ENCODE data around the gene CPLX1. TPM values are rescaled to one million over a fixed set of nuclear protein-coding genes. Genes with fewer than 3 reads are reported as not detected.

CPLX1 gene
- total and polyA plus RNA-seq, 4 donors: 0.13 to 13.7 (median 2.8) TPM

GRCh38 chr4:794900-795725 is 30.8 kb downstream of the CPLX1 start:
- no peak overlapping the region for H3K4me3 ChIP-seq (ENCODE audit: low read length in 2 of 2)
- intact Hi-C loops (cut with DNase I): no loop called here
- no peaks in the 10 kb centered on the region for H3K27me3 ChIP-seq (ENCODE audit: control insufficient read depth in 1 of 2, insufficient read depth in 2 of 2, low read length in 1 of 2)
- H3K27ac ChIP-seq (ENCODE audit: low read depth in 1 of 2, low read length in 2 of 2): no peak overlapping the region
- 2 to 3% methylated on average over 69 to 71 of the region's 71 CpGs for WGBS, 2 donors
- ATAC-seq (ENCODE audit: low FRiP score) (no peak), DNase-seq (peak in 1 of 2 donors; percentile 75)
- no peaks in the 10 kb centered on the region for H3K4me1 ChIP-seq (ENCODE audit: control insufficient read depth in 1 of 2, insufficient read depth in 2 of 2, low read length in 2 of 2)
- H3K9me3 ChIP-seq (ENCODE audit: control insufficient read depth, low read length): no peaks in the 10 kb centered on the region
- no peaks in the 10 kb centered on the region for H3K36me3 ChIP-seq (ENCODE audit: control insufficient read depth in 1 of 2, insufficient read depth in 2 of 2, low read length in 1 of 2)

- no peaks in the 10 kb centered on the region for H3K9me3 ChIP-seq (ENCODE audit: control insufficient read depth, low read length)
- no peak overlapping the region for H3K27ac ChIP-seq (ENCODE audit: low read depth in 1 of 2, low read length in 2 of 2)
- no peaks in the 10 kb centered on the region for H3K4me1 ChIP-seq (ENCODE audit: control insufficient read depth in 1 of 2, insufficient read depth in 2 of 2, low read length in 2 of 2)
- DNase-seq (peak in 1 of 2 donors; percentile 64), ATAC-seq (ENCODE audit: low FRiP score) (no peak)
- no peak overlapping the region for H3K4me3 ChIP-seq (ENCODE audit: low read length in 2 of 2)
- intact Hi-C loops (cut with DNase I): no loop called here
- WGBS, 2 donors: 33 to 43% methylated on average over 19 of the region's 19 CpGs
- no peaks in the 10 kb centered on the region for H3K27me3 ChIP-seq (ENCODE audit: control insufficient read depth in 1 of 2, insufficient read depth in 2 of 2, low read length in 1 of 2)
- no peaks in the 10 kb centered on the region for H3K36me3 ChIP-seq (ENCODE audit: control insufficient read depth in 1 of 2, insufficient read depth in 2 of 2, low read length in 1 of 2)
Observed at GRCh38 chr4:793941-794621, 31.8 kb downstream of the CPLX1 start.

DNA sequence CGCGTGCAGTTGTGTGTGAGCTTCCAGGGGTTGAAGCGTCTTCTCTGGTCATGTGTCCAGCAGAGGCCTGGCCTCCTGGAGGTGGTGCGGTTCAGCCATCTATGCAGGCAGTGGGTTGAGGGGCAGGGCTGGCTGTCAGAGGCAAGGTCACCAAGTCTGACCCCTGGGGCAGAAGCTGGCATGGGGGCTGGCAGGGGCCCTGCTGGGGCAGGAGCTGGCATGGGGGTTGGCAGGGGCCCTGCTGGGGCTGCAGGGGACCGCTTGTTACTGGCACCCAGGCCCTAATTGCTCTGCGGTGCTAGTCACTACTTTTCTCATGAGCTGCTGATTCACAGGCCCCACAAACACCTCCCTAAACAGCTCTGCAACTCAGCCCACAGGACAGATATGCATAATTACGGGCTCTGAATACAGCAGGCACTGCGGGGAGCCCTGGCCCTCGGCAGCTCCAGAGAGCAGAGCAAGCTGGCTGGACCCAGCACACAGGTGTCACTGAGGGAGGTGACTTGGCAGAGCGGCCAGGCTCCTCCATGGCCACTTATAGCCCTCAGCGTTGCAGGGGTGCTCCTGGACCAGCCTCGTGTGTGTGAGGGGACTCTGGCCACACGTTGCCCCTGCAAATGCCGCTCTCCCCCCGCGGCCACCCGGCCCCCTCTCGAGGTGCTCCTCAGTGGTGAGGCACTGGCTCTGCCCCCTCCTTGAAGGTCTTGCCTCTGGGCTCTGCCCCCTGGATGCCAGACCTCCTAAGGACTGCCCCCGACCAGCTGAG is 32.7 kb downstream of the CPLX1 start:
- no peaks in the 10 kb centered on the region for H3K27me3 ChIP-seq (ENCODE audit: control insufficient read depth in 1 of 2, insufficient read depth in 2 of 2, low read length in 1 of 2)
- DNase-seq (peak in 1 of 2 donors; percentile 55), ATAC-seq (ENCODE audit: low FRiP score) (no peak)
- H3K4me3 ChIP-seq (ENCODE audit: low read length in 2 of 2): no peak overlapping the region
- H3K36me3 ChIP-seq (ENCODE audit: control insufficient read depth in 1 of 2, insufficient read depth in 2 of 2, low read length in 1 of 2): no peaks in the 10 kb centered on the region
- intact Hi-C loops (cut with DNase I): no loop called here
- H3K4me1 ChIP-seq (ENCODE audit: control insufficient read depth in 1 of 2, insufficient read depth in 2 of 2, low read length in 2 of 2): no peaks in the 10 kb centered on the region
- no peak overlapping the region for H3K27ac ChIP-seq (ENCODE audit: low read depth in 1 of 2, low read length in 2 of 2)
- H3K9me3 ChIP-seq (ENCODE audit: control insufficient read depth, low read length): no peaks in the 10 kb centered on the region
- WGBS, 2 donors: 53 to 65% methylated on average over 19 of the region's 19 CpGs

GRCh38 chr4:792626-793092 is 33.3 kb downstream of the CPLX1 start:
- Histone ChIP-seq H3K27ac (ENCODE audit: low read depth in 1 of 2, low read length in 2 of 2) (no peak overlapping the region), H3K27me3 (ENCODE audit: control insufficient read depth in 1 of 2, insufficient read depth in 2 of 2, low read length in 1 of 2) (no peaks in the 10 kb centered on the region), H3K36me3 (ENCODE audit: control insufficient read depth in 1 of 2, insufficient read depth in 2 of 2, low read length in 1 of 2) (no peaks in the 10 kb centered on the region), H3K9me3 (ENCODE audit: control insufficient read depth, low read length) (no peaks in the 10 kb centered on the region), H3K4me1 (ENCODE audit: control insufficient read depth in 1 of 2, insufficient read depth in 2 of 2, low read length in 2 of 2) (no peaks in the 10 kb centered on the region), H3K4me3 (ENCODE audit: low read length in 2 of 2) (no peak overlapping the region)
- 41 to 45% methylated on average over 16 to 17 of the region's 17 CpGs for WGBS, 2 donors
- DNase-seq (peak in 1 of 2 donors; percentile 64), ATAC-seq (ENCODE audit: low FRiP score) (no peak)
- intact Hi-C loops (cut with DNase I): no loop called here

DNA sequence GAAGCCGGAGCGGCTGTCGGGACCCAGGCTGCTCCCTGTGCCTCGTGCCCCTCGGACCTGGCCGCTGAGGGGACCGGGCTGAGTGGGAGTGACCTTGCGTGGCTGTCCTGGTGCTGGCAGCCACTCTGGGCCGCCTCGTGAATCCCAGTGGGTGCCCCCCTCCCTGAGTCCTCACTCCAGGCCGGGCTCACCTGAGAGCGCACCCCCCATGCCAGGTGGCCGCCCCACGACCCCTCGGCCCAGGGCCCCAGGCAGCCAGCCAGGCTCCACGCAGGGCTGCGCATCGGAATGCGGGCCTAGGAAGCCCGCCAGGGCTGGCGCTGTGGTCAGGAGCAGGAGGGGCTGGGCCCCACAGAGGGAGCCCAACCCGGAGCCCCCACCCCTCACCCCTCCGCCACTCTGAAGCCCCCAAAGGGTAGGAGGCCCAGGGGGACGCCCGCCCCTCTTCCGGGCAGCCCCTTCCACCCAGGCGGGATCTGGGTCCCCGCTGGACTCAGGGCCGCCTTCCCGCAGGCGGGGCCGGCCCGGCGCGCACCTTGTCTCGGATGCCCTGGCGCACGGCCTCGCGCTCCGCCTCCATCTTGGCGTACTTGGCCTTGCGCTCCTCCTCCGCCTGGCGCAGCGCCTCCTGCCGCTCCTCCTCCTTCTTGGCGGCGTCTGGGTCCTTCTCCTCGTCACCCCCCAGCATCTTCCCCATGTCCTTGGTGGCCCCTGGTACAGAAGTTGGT is 33.9 kb downstream of the CPLX1 start:
- Histone ChIP-seq H3K9me3 (ENCODE audit: control insufficient read depth, low read length) (no peaks in the 10 kb centered on the region), H3K27me3 (ENCODE audit: control insufficient read depth in 1 of 2, insufficient read depth in 2 of 2, low read length in 1 of 2) (no peaks in the 10 kb centered on the region), H3K36me3 (ENCODE audit: control insufficient read depth in 1 of 2, insufficient read depth in 2 of 2, low read length in 1 of 2) (no peaks in the 10 kb centered on the region), H3K27ac (ENCODE audit: low read depth in 1 of 2, low read length in 2 of 2) (no peak overlapping the region), H3K4me3 (ENCODE audit: low read length in 2 of 2) (peak overlapping the region in 1 of 2 donors; percentile 5), H3K4me1 (ENCODE audit: control insufficient read depth in 1 of 2, insufficient read depth in 2 of 2, low read length in 2 of 2) (no peaks in the 10 kb centered on the region)
- 5 to 7% methylated on average over 40 to 50 of the region's 50 CpGs for WGBS, 2 donors
- ATAC-seq (ENCODE audit: low FRiP score): no peak
- intact Hi-C loops (cut with DNase I): no loop called here
- peak in 1 of 2 donors; percentile 80 for DNase-seq

DNA sequence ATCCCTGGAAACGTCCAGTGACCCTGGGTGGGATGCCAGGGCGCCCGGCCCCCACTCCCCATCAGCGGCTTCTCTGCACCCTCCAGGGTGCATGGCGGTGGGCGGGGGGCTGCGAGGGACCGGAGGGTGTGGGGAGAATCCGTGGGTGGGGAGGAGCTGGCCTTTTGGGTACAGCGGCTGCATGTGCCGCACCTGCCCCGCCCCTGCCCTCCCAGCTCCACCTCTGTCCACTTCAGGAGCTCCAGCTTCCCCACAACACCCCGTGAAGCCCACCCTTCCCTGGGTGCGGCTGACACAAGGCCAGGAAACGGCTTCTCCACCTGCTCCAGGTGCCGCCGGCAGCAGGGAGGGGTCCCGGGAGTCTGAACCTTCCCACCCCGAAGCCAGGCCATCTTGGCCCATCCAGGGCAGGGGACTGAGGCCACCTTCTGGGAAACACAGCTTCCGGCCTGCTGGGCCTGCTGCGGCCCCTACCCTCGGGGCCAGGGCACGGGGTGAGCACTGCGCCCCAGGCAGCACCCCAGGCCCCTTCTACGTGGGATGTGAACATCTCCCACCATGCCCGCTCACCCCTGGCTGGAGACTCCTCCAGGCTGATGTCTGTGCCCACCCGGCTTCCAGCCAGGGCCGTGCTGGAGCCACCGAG is 34.6 kb downstream of the CPLX1 start:
- Histone ChIP-seq H3K9me3 (ENCODE audit: control insufficient read depth, low read length) (no peaks in the 10 kb centered on the region), H3K27ac (ENCODE audit: low read depth in 1 of 2, low read length in 2 of 2) (no peak overlapping the region), H3K36me3 (ENCODE audit: control insufficient read depth in 1 of 2, insufficient read depth in 2 of 2, low read length in 1 of 2) (no peaks in the 10 kb centered on the region), H3K4me3 (ENCODE audit: low read length in 2 of 2) (no peak overlapping the region), H3K27me3 (ENCODE audit: control insufficient read depth in 1 of 2, insufficient read depth in 2 of 2, low read length in 1 of 2) (no peaks in the 10 kb centered on the region), H3K4me1 (ENCODE audit: control insufficient read depth in 1 of 2, insufficient read depth in 2 of 2, low read length in 2 of 2) (no peaks in the 10 kb centered on the region)
- 62 to 72% methylated on average over 24 to 29 of the region's 29 CpGs for WGBS, 2 donors
- DNase-seq (peak; percentile 42 to 64), ATAC-seq (ENCODE audit: low FRiP score) (no peak)
- intact Hi-C loops (cut with DNase I): no loop called here

DNA sequence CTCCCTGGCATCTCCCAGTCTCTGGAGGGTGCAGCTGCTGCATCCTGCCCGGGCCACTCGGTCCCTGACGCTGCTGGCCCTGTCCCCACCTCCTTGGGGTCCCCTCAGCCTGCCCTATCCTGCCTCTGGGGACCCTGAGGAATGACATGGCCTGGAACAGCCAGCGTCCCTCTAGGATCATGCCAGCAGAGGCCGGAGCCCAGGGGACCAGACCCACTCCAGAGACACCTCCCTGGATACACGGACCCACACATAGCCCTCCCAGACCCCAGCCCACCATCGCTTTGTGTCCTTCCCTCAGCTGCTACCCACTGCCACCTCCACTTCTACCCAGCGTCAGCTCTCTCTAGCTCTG is 35.5 kb downstream of the CPLX1 start:
- no peaks in the 10 kb centered on the region for H3K4me1 ChIP-seq (ENCODE audit: control insufficient read depth in 1 of 2, insufficient read depth in 2 of 2, low read length in 2 of 2)
- no peaks in the 10 kb centered on the region for H3K36me3 ChIP-seq (ENCODE audit: control insufficient read depth in 1 of 2, insufficient read depth in 2 of 2, low read length in 1 of 2)
- H3K4me3 ChIP-seq (ENCODE audit: low read length in 2 of 2): no peak overlapping the region
- H3K27me3 ChIP-seq (ENCODE audit: control insufficient read depth in 1 of 2, insufficient read depth in 2 of 2, low read length in 1 of 2): no peaks in the 10 kb centered on the region
- 49 to 66% methylated on average over 8 of the region's 8 CpGs for WGBS, 2 donors
- ATAC-seq (ENCODE audit: low FRiP score) (no peak), DNase-seq (peak; percentile 32 to 63)
- H3K9me3 ChIP-seq (ENCODE audit: control insufficient read depth, low read length): no peaks in the 10 kb centered on the region
- no peak overlapping the region for H3K27ac ChIP-seq (ENCODE audit: low read depth in 1 of 2, low read length in 2 of 2)
- intact Hi-C loops (cut with DNase I): no loop called here

Data from aorta (tissue), 5 donors.